BLaER1 treated with 17β-estradiol and CSF1 and Interleukin-3, amounts not matched to agents 10 nM and 100 nM (cell line): ENCODE results near the gene SLTM.
"Not testable (repeated sequence)": the region's sequence is repeated elsewhere in the genome, so short reads cannot be mapped to it uniquely, and the experiment has no call there.

ENCODE experiments used
- H3K27ac ChIP-seq, 11 experiments: shearing (Covaris generic); formaldehyde crosslinking; 2 replicates each; pipeline ENCODE4 v1.8.1; 2022
- H3K27me3 ChIP-seq, 11 experiments: shearing (Covaris generic); formaldehyde crosslinking; 2 replicates each; pipeline ENCODE4 v1.8.1; 2022
- H3K36me3 ChIP-seq, 11 experiments: shearing (Covaris generic); formaldehyde crosslinking; 2 replicates each; pipeline ENCODE4 v1.8.1; 2022
- H3K4me1 ChIP-seq, 10 experiments: shearing (Covaris generic); formaldehyde crosslinking; 2 replicates each; pipeline ENCODE4 v1.8.1; 2022
- H3K4me2 ChIP-seq, 11 experiments: shearing (Covaris generic); formaldehyde crosslinking; 2 replicates each; pipeline ENCODE4 v1.8.1; 2022
- H3K4me3 ChIP-seq, 10 experiments: shearing (Covaris generic); formaldehyde crosslinking; 2 replicates each; pipeline ENCODE4 v1.8.1; 2022
- H3K9ac ChIP-seq, 11 experiments: shearing (Covaris generic); formaldehyde crosslinking; 2 replicates each; pipeline ENCODE4 v1.8.1; 2022
- H3K9me3 ChIP-seq, 11 experiments: shearing (Covaris generic); formaldehyde crosslinking; replicated peaks in 1 of 11; 2 replicates each; pipeline ENCODE4 v1.8.1; 2022
- H4K20me1 ChIP-seq, 11 experiments: shearing (Covaris generic); formaldehyde crosslinking; 2 replicates each; pipeline ENCODE4 v1.8.1; 2022
- Cebpa-rat ChIP-seq, 11 experiments: shearing (Covaris generic); IDR thresholded peaks; 2 replicates each; pipeline ENCODE4 v1.8.1; 2022

Gene SLTM

GRCh38 chr15:58932710-58933280, 684 bp downstream of the SLTM start:
- no peak for TF ChIP-seq Cebpa-rat (IDR thresholded peaks at IDR 0.05)
- Histone ChIP-seq H3K4me3 (peak overlapping the region; percentile 85 to 96 (median 92)), H3K9me3 (no peaks in the 10 kb centered on the region), H3K4me2 (peak overlapping the region; percentile 68 to 99 (median 85)), H4K20me1 (peaks cover 16 to 45% (median 38%) of the 10 kb centered on the region in 11 experiments; a peak in 18 of 22 replicates), H3K27me3 (no peaks in the 10 kb centered on the region), H3K27ac (peak overlapping the region; percentile 99 to 100 (median 100)), H3K36me3 (peaks cover 25 to 37% (median 33%) of the 10 kb centered on the region in 11 experiments), H3K9ac (peak overlapping the region; percentile 99 to 100 (median 99)), H3K4me1 (peaks cover 19 to 31% (median 25%) of the 10 kb centered on the region in 10 experiments)

GRCh38 chr15:58931987-58932588, 1.4 kb downstream of the SLTM start:
- peak overlapping the region; percentile 68 to 99 (median 85) for H3K4me2 ChIP-seq
- no peak for TF ChIP-seq Cebpa-rat (IDR thresholded peaks at IDR 0.05)

GRCh38 chr15:58929891-58930416, 3.5 kb downstream of the SLTM start:
- no peaks in the 10 kb centered on the region for H3K27me3 ChIP-seq
- no peaks in the 10 kb centered on the region for H3K9me3 ChIP-seq
- peak overlapping the region in 6 of 11 experiments; percentile 11 to 99 (median 36); a peak in 10 of 22 replicates for H3K4me2 ChIP-seq
- H3K9ac ChIP-seq: 0 out of 22 replicates have a peak overlapping the region, but pooled peaks of 2 of the 11 experiments have one; percentile 25 to 99
- peaks cover 27 to 51% (median 37%) of the 10 kb centered on the region in 10 experiments for H3K4me1 ChIP-seq
- peaks cover 48 to 66% (median 61%) of the 10 kb centered on the region in 11 experiments for H3K36me3 ChIP-seq
- no peak for TF ChIP-seq Cebpa-rat (IDR thresholded peaks at IDR 0.05)
- H3K27ac ChIP-seq: no peak overlapping the region
- H4K20me1 ChIP-seq: peaks cover 34 to 74% (median 65%) of the 10 kb centered on the region in 11 experiments; a peak in 21 of 22 replicates
- H3K4me3 ChIP-seq: 0 out of 20 replicates have a peak overlapping the region, but pooled peaks of 1 of the 10 experiments have one; percentile 12

More at GRCh38 chr15:58931987-58932588, 1.4 kb downstream of the SLTM start:
- H3K4me3 ChIP-seq: peak overlapping the region; percentile 85 to 96 (median 92)
- peaks cover 19 to 34% (median 26%) of the 10 kb centered on the region in 10 experiments for H3K4me1 ChIP-seq
- no peaks in the 10 kb centered on the region for H3K27me3 ChIP-seq
- peaks cover 18 to 52% (median 45%) of the 10 kb centered on the region in 11 experiments; a peak in 18 of 22 replicates for H4K20me1 ChIP-seq
- H3K9me3 ChIP-seq: no peaks in the 10 kb centered on the region
- peak overlapping the region; percentile 99 to 100 (median 99) for H3K9ac ChIP-seq
- peaks cover 32 to 44% (median 40%) of the 10 kb centered on the region in 11 experiments for H3K36me3 ChIP-seq
- H3K27ac ChIP-seq: peak overlapping the region; percentile 99 to 100 (median 100)

GRCh38 chr15:58926823-58927222, 6.7 kb downstream of the SLTM start:
- no peaks in the 10 kb centered on the region for H3K27me3 ChIP-seq
- TF ChIP-seq Cebpa-rat (IDR thresholded peaks at IDR 0.05): no peak
- H3K27ac ChIP-seq: no peak overlapping the region
- no peak overlapping the region for H3K4me2 ChIP-seq
- peaks cover 26 to 63% (median 45%) of the 10 kb centered on the region in 10 experiments for H3K4me1 ChIP-seq
- H4K20me1 ChIP-seq: peaks cover 54 to 98% (median 90%) of the 10 kb centered on the region in 11 experiments; a peak in 21 of 22 replicates
- no peak overlapping the region for H3K9ac ChIP-seq
- no peaks in the 10 kb centered on the region for H3K9me3 ChIP-seq
- peaks cover 63 to 95% (median 85%) of the 10 kb centered on the region in 11 experiments for H3K36me3 ChIP-seq
- H3K4me3 ChIP-seq: no peak overlapping the region

GRCh38 chr15:58924327-58924726, 9.2 kb downstream of the SLTM start:
- Histone ChIP-seq H3K9me3 (no peaks in the 10 kb centered on the region), H4K20me1 (peaks cover 57 to 98% (median 90%) of the 10 kb centered on the region in 11 experiments), H3K27me3 (no peaks in the 10 kb centered on the region), H3K9ac (peak overlapping the region in 5 of 11 experiments; percentile 3 to 47 (median 35); a peak in 6 of 22 replicates), H3K36me3 (peaks cover 74 to 98% (median 95%) of the 10 kb centered on the region in 11 experiments), H3K27ac (peak overlapping the region in 10 of 11 experiments; percentile 2 to 53 (median 32); a peak in 15 of 22 replicates), H3K4me3 (no peak overlapping the region), H3K4me2 (peak overlapping the region; percentile 53 to 82 (median 67)), H3K4me1 (peaks cover 18 to 57% (median 36%) of the 10 kb centered on the region in 10 experiments)
- peak in 2 of 11 experiments; percentile 32 to 53; a peak in 3 of 22 replicates for TF ChIP-seq Cebpa-rat (IDR thresholded peaks at IDR 0.05)

- H3K36me3 ChIP-seq: peaks cover 72 to 98% (median 95%) of the 10 kb centered on the region in 11 experiments
- peak overlapping the region in 2 of 11 experiments; percentile 3 to 43; a peak in 1 of 22 replicates for H3K9ac ChIP-seq
- H3K4me2 ChIP-seq: peak overlapping the region in 8 of 11 experiments; percentile 26 to 82 (median 69); a peak in 10 of 22 replicates
- peak overlapping the region in 9 of 11 experiments; percentile 8 to 51 (median 33); a peak in 7 of 22 replicates for H3K27ac ChIP-seq
- no peaks in the 10 kb centered on the region for H3K9me3 ChIP-seq
- H3K4me1 ChIP-seq: peaks cover 24 to 62% (median 39%) of the 10 kb centered on the region in 10 experiments
- no peaks in the 10 kb centered on the region for H3K27me3 ChIP-seq
- TF ChIP-seq Cebpa-rat (IDR thresholded peaks at IDR 0.05): no peak
- H3K4me3 ChIP-seq: no peak overlapping the region
- H4K20me1 ChIP-seq: peaks cover 62 to 98% (median 90%) of the 10 kb centered on the region in 11 experiments
Observed at GRCh38 chr15:58923696-58924300, 9.7 kb downstream of the SLTM start.

GRCh38 chr15:58923284-58923683, 10.2 kb downstream of the SLTM start:
- TF ChIP-seq Cebpa-rat (IDR thresholded peaks at IDR 0.05): no peak
- H4K20me1 ChIP-seq: peaks cover 65 to 98% (median 92%) of the 10 kb centered on the region in 11 experiments
- peak overlapping the region in 5 of 11 experiments; percentile 2 to 71 (median 26); a peak in 2 of 22 replicates for H3K4me2 ChIP-seq
- H3K9ac ChIP-seq: no peak overlapping the region
- H3K9me3 ChIP-seq: no peaks in the 10 kb centered on the region
- no peaks in the 10 kb centered on the region for H3K27me3 ChIP-seq
- peak overlapping the region in 5 of 11 experiments; percentile 16 to 47 (median 33); a peak in 3 of 22 replicates for H3K27ac ChIP-seq
- H3K4me1 ChIP-seq: peaks cover 24 to 67% (median 41%) of the 10 kb centered on the region in 10 experiments
- H3K4me3 ChIP-seq: no peak overlapping the region
- peaks cover 68 to 98% (median 94%) of the 10 kb centered on the region in 11 experiments for H3K36me3 ChIP-seq

- Histone ChIP-seq H3K36me3 (peaks cover 59 to 98% (median 92%) of the 10 kb centered on the region in 11 experiments), H3K4me1 (peaks cover 24 to 63% (median 48%) of the 10 kb centered on the region in 10 experiments), H3K27ac (no peak overlapping the region), H3K27me3 (no peaks in the 10 kb centered on the region), H3K9me3 (no peaks in the 10 kb centered on the region), H3K4me2 (no peak overlapping the region), H4K20me1 (peaks cover 73 to 98% (median 96%) of the 10 kb centered on the region in 11 experiments), H3K4me3 (no peak overlapping the region), H3K9ac (no peak overlapping the region)
- no peak for TF ChIP-seq Cebpa-rat (IDR thresholded peaks at IDR 0.05)
Observed at GRCh38 chr15:58921267-58921790, 12.2 kb downstream of the SLTM start.

- peaks cover 18 to 57% (median 43%) of the 10 kb centered on the region in 10 experiments for H3K4me1 ChIP-seq
- H3K36me3 ChIP-seq: peaks cover 60 to 98% (median 92%) of the 10 kb centered on the region in 11 experiments
- not testable (repeated sequence) for H3K27ac ChIP-seq, H3K4me3 ChIP-seq, H3K27me3 ChIP-seq, H3K9ac ChIP-seq, H3K9me3 ChIP-seq, H3K4me2 ChIP-seq
- peaks cover 73 to 98% (median 96%) of the 10 kb centered on the region in 11 experiments for H4K20me1 ChIP-seq
Observed at GRCh38 chr15:58920447-58920846, 13.0 kb downstream of the SLTM start.
